ENCODE data around the gene NAT14.

Gene NAT14

GRCh38 chr19:55472463-55472862 is 12.5 kb upstream of the NAT14 start:
- DNase-seq: peak; percentile 55

- peak; percentile 77 for DNase-seq
Measured at GRCh38 chr19:55473225-55474012, 11.6 kb upstream of the NAT14 start.

- peak; percentile 97 for DNase-seq
Measured at GRCh38 chr19:55474269-55475265, 10.4 kb upstream of the NAT14 start.

- peak; percentile 89 for DNase-seq
Measured at GRCh38 chr19:55476100-55476775, 8.8 kb upstream of the NAT14 start, which contains the start of gene ZNF628. TSS of gene ZNF628 (plus strand) at chr19:55476617. CDS start at chr19:55479911, 3,294 bp downstream.

GRCh38 chr19:55477905-55478304 is 7.1 kb upstream of the NAT14 start:
- DNase-seq: no peak

GRCh38 chr19:55478364-55478763 is 6.6 kb upstream of the NAT14 start:
- DNase-seq: no peak

GRCh38 chr19:55479045-55479444 is 5.9 kb upstream of the NAT14 start:
- DNase-seq: no peak

GRCh38 chr19:55479451-55480230 is 5.3 kb upstream of the NAT14 start:
- peak; percentile 52 for DNase-seq

GRCh38 chr19:55481148-55481793 is 3.7 kb upstream of the NAT14 start:
- DNase-seq: no peak

GRCh38 chr19:55481794-55482155 is 3.2 kb upstream of the NAT14 start:
- DNase-seq: no peak

- no peak for DNase-seq
Measured at GRCh38 chr19:55482156-55482961, 2.6 kb upstream of the NAT14 start.

GRCh38 chr19:55482967-55483705 is 1.9 kb upstream of the NAT14 start:
- DNase-seq: no peak

GRCh38 chr19:55483706-55484592 is 1.0 kb upstream of the NAT14 start:
- no peak for DNase-seq

- DNase-seq: no peak
Measured at GRCh38 chr19:55485439-55486011, 537 bp downstream of the NAT14 start.

GRCh38 chr19:55486043-55486970 is 1.3 kb downstream of the NAT14 start:
- no peak for DNase-seq

- DNase-seq: peak; percentile 92
Measured at GRCh38 chr19:55486971-55487923, 2.3 kb downstream of the NAT14 start.
